ENCODE data around the gene TPGS1. TPM values are rescaled to one million over a fixed set of nuclear protein-coding genes. Genes with fewer than 3 reads are reported as not detected.

Gene TPGS1
- total RNA-seq, 1 experiment from 2014 or later, result 13.8 TPM

GRCh38 chr19:518598-519231 is 11.4 kb downstream of the TPGS1 start:
- no TSS peak for BruUV-seq (replicated peaks)
- POLR2A ChIA-PET (ENCODE audit: unreplicated experiment), result no interaction called here
- no peak overlapping the region for H3K4me2 ChIP-seq
- H3K27me3 ChIP-seq (ENCODE audit: insufficient read depth, low read depth), result no peaks in the 10 kb centered on the region
- no peak for DNase-seq
- TF ChIP-seq CTCF (conservative IDR thresholded peaks at IDR 0.05), result no peak
- H4K20me1 ChIP-seq (ENCODE audit: insufficient read depth), result no peaks in the 10 kb centered on the region
- H3F3A ChIP-seq (ENCODE audit: insufficient read depth, low read depth), result peaks cover 10% of the 10 kb centered on the region; the same call in 1 of the 2 replicates
- H3K9me2 ChIP-seq (ENCODE audit: insufficient read depth), result no peaks in the 10 kb centered on the region
- no peak overlapping the region for H3K27ac ChIP-seq
- no peaks in the 10 kb centered on the region for H3K79me2 ChIP-seq (ENCODE audit: low read depth)
- intact Hi-C loops (cut with micrococcal nuclease; ENCODE audit: unreplicated experiment), result no loop called here
- no peaks in the 10 kb centered on the region for H3K4me1 ChIP-seq (replicated peaks; ENCODE audit: insufficient read depth)
- no peak overlapping the region for H2AFZ ChIP-seq
- no peaks in the 10 kb centered on the region for H3K36me3 ChIP-seq (ENCODE audit: low read depth)
- CTCF ChIA-PET, result no interaction called here
- no peak overlapping the region for H3K4me3 ChIP-seq
- H3K9me3 ChIP-seq (ENCODE audit: insufficient read depth, low read depth), result no peaks in the 10 kb centered on the region

- DNase-seq, result no peak
- Histone ChIP-seq H3F3A (ENCODE audit: insufficient read depth, low read depth) (peaks cover 10% of the 10 kb centered on the region; the same call in 1 of the 2 replicates), H2AFZ (no peak overlapping the region), H3K27me3 (ENCODE audit: insufficient read depth, low read depth) (no peaks in the 10 kb centered on the region), H3K4me2 (no peak overlapping the region), H3K4me1 (replicated peaks; ENCODE audit: insufficient read depth) (no peaks in the 10 kb centered on the region), H3K36me3 (ENCODE audit: low read depth) (no peaks in the 10 kb centered on the region), H4K20me1 (ENCODE audit: insufficient read depth) (no peaks in the 10 kb centered on the region), H3K4me3 (no peak overlapping the region), H3K9me2 (ENCODE audit: insufficient read depth) (no peaks in the 10 kb centered on the region), H3K79me2 (ENCODE audit: low read depth) (no peaks in the 10 kb centered on the region), H3K9me3 (ENCODE audit: insufficient read depth, low read depth) (no peaks in the 10 kb centered on the region), H3K27ac (no peak overlapping the region)
- intact Hi-C loops (cut with micrococcal nuclease; ENCODE audit: unreplicated experiment), result no loop called here
- TF ChIP-seq CTCF (conservative IDR thresholded peaks at IDR 0.05) (no peak), EZH2 (IDR thresholded peaks at IDR 0.05; ENCODE audit: low read depth) (no peak)
- CTCF ChIA-PET, result no interaction called here
- POLR2A ChIA-PET (ENCODE audit: unreplicated experiment), result no interaction called here
- BruUV-seq (replicated peaks), result no TSS peak
These were observed 12.2 kb downstream of the TPGS1 start for GRCh38 chr19:519449-519865.

- ChIA-PET POLR2A (ENCODE audit: unreplicated experiment) (no interaction called here), CTCF (no interaction called here)
- no peaks in the 10 kb centered on the region for H3K4me1 ChIP-seq (replicated peaks; ENCODE audit: insufficient read depth)
- no peak for DNase-seq
- intact Hi-C loops (cut with micrococcal nuclease; ENCODE audit: unreplicated experiment), result no loop called here
- no peaks in the 10 kb centered on the region for H3K79me2 ChIP-seq (ENCODE audit: low read depth)
- H3K4me3 ChIP-seq, result no peak overlapping the region
- H3K27ac ChIP-seq, result no peak overlapping the region
- H3K9me2 ChIP-seq (ENCODE audit: insufficient read depth), result no peaks in the 10 kb centered on the region
- BruUV-seq (replicated peaks), result no TSS peak
- no peak overlapping the region for H2AFZ ChIP-seq
- H3K36me3 ChIP-seq (ENCODE audit: low read depth), result no peaks in the 10 kb centered on the region
- H4K20me1 ChIP-seq (ENCODE audit: insufficient read depth), result no peaks in the 10 kb centered on the region
- H3F3A ChIP-seq (ENCODE audit: insufficient read depth, low read depth), result peaks cover 11% of the 10 kb centered on the region; the same call in 1 of the 2 replicates
- no peaks in the 10 kb centered on the region for H3K9me3 ChIP-seq (ENCODE audit: insufficient read depth, low read depth)
- TF ChIP-seq EZH2 (IDR thresholded peaks at IDR 0.05; ENCODE audit: low read depth) (no peak), CTCF (conservative IDR thresholded peaks at IDR 0.05) (no peak)
- no peaks in the 10 kb centered on the region for H3K27me3 ChIP-seq (ENCODE audit: insufficient read depth, low read depth)
- H3K4me2 ChIP-seq, result no peak overlapping the region
These were observed 15.4 kb downstream of the TPGS1 start for GRCh38 chr19:522726-523125.

All from PC-9 (cell line).